Naive B cell (primary cell): ENCODE data around the gene FAM50A. TPM values are rescaled to one million over a fixed set of nuclear protein-coding genes. Genes with fewer than 3 reads are reported as not detected.
A peak's percentile ranks its signal among the peaks of the same experiment; 100 is the strongest.

Experiments
- ATAC-seq, 2 donors: fragments of 150-1000 bp; cut with Tn5 transposase; 2 replicates each; pipeline ENCODE4 v1.10.0; 2021; ENCODE audit warnings: low read depth in 2 of 2, mild to moderate bottlenecking in 2 of 2, moderate library complexity in 2 of 2
- DNase-seq: peaks from one replicate; pipeline ENCODE4 v3.0.0; 2022
- H3K27ac Mint-ChIP-seq, 6 donors: one replicate each; pipeline ENCODE4 v1.8.0; 2020 to 2022; ENCODE audit warnings: mild to moderate bottlenecking in 6 of 6, mixed read lengths in 6 of 6, moderate library complexity in 5 of 6, inconsistent platforms in 2 of 6
- H3K27me3 Mint-ChIP-seq, 3 donors: one replicate each; pipeline ENCODE4 v1.8.0; 2021 to 2022; ENCODE audit warnings: mixed read lengths in 3 of 3, mild to moderate bottlenecking in 1 of 3
- H3K36me3 Mint-ChIP-seq, 2 donors: one replicate each; pipeline ENCODE4 v1.8.0; 2020 to 2022; ENCODE audit warnings: mixed read lengths in 2 of 2, inconsistent platforms in 1 of 2, mild to moderate bottlenecking in 1 of 2
- H3K4me1 Mint-ChIP-seq, 3 donors: one replicate each; pipeline ENCODE4 v1.8.0; 2020 to 2022; ENCODE audit warnings: mixed read lengths in 3 of 3, inconsistent platforms in 1 of 3, mild to moderate bottlenecking in 1 of 3, moderate library complexity in 1 of 3
- H3K4me3 Mint-ChIP-seq, 8 donors: one replicate each; pipeline ENCODE4 v1.8.0; 2020 to 2022; ENCODE audit warnings: mild to moderate bottlenecking in 8 of 8, mixed read lengths in 8 of 8, moderate library complexity in 8 of 8, inconsistent platforms in 2 of 8
- H3K9me3 Mint-ChIP-seq, 7 donors: one replicate each; pipeline ENCODE4 v1.8.0; 2020 to 2022; ENCODE audit warnings: mixed read lengths in 7 of 7, mild to moderate bottlenecking in 5 of 7, inconsistent platforms in 2 of 7, moderate library complexity in 1 of 7
- polyA plus RNA-seq, 6 donors: library from polyadenylated mRNA; unstranded; fragments of 300-500 nt; fragmentation: Illumina TruSeq; gene quantifications; one replicate each; pipeline ENCODE4 v1.2.3, GENCODE V29; 2021; ENCODE audit warnings: low read depth in 6 of 6

FAM50A gene
- polyA plus RNA-seq, 6 donors from 2014 or later: 23.8 to 35.2 (median 28.2) TPM

DNA sequence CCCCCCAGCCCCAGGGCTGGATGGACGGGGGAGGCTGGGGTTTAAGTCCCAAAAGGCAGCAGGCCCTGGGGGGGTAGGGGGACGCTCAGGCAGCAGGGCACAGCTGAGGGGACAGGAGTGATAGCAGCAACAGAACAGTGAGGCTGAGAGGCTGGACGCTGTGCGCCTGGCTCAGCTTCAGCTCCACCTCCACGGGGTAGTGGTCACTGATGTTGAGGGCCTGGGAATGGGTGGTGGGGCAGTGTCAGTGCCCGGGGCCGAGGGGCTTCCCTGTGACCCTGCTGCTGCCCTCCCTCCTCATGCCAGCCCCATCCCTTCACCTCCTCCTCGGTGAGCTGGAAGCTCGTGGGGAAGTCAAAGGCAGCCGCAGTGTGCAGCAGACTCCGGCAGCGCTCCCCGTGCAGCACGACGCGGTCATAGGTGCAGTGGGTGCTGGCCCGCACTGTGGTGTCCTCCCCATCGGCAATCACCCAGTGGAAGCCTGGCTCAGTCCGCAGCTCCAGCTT is 41.3 kb upstream of the FAM50A start:
- H3K4me1 Mint-ChIP-seq: peaks cover 14 to 22% (median 14%) of the 10 kb centered on the region in 3 donors
- H3K36me3 Mint-ChIP-seq: peaks cover 17 to 21% of the 10 kb centered on the region in 2 donors
- peak overlapping the region in 1 of 8 donors; percentile 57 for H3K4me3 Mint-ChIP-seq
- H3K27me3 Mint-ChIP-seq: no peaks in the 10 kb centered on the region
- DNase-seq (no peak), ATAC-seq (no peak)
- peaks cover 0 to 8% (median 0%) of the 10 kb centered on the region in 7 donors for H3K9me3 Mint-ChIP-seq
- peak overlapping the region in 1 of 6 donors; percentile 56 for H3K27ac Mint-ChIP-seq

GRCh38 chrX:154403192-154403591 is 40.7 kb upstream of the FAM50A start:
- no peaks in the 10 kb centered on the region for H3K27me3 Mint-ChIP-seq

DNA sequence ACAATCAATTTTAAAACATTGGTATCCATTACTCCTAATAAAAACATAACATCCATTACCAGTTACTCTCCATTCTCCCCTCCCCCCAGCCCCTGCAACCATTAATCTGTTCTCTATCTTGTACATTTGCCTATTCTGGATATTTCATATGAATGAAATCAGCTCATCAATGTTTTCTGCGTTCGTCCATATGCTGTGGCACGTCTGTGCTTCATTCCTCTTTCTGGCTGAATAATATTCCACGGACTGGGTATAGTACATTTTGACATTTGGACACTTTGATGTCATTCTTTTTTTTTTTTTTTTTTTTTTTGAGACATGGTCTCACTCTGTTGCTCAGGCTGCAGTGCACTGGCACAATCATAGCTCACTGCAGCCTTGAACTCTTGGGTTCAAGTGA is 40.1 kb upstream of the FAM50A start:
- Mint-ChIP-seq H3K4me1 (peaks cover 12 to 25% (median 15%) of the 10 kb centered on the region in 3 donors), H3K27ac (no peak overlapping the region), H3K9me3 (peaks cover 0 to 3% (median 0%) of the 10 kb centered on the region in 7 donors), H3K4me3 (no peak overlapping the region), H3K27me3 (no peaks in the 10 kb centered on the region), H3K36me3 (peaks cover 8 to 11% of the 10 kb centered on the region in 2 donors)
- DNase-seq (no peak), ATAC-seq (no peak)

More at GRCh38 chrX:154403192-154403591, 40.7 kb upstream of the FAM50A start:
- DNase-seq (no peak), ATAC-seq (no peak)
- H3K4me3 Mint-ChIP-seq: peak overlapping the region in 1 of 8 donors; percentile 57
- peaks cover 15 to 18% of the 10 kb centered on the region in 2 donors for H3K36me3 Mint-ChIP-seq
- peak overlapping the region in 1 of 6 donors; percentile 47 for H3K27ac Mint-ChIP-seq
- H3K9me3 Mint-ChIP-seq: peaks cover 0 to 8% (median 0%) of the 10 kb centered on the region in 7 donors
- peaks cover 11 to 21% (median 15%) of the 10 kb centered on the region in 3 donors for H3K4me1 Mint-ChIP-seq

- DNase-seq: no peak
- H3K27me3 Mint-ChIP-seq: no peaks in the 10 kb centered on the region
- H3K27ac Mint-ChIP-seq: no peak overlapping the region
- H3K4me1 Mint-ChIP-seq: peaks cover 15 to 23% (median 17%) of the 10 kb centered on the region in 3 donors
- no peak for ATAC-seq
- H3K36me3 Mint-ChIP-seq: peaks cover 1 to 3% of the 10 kb centered on the region in 2 donors
- peak overlapping the region in 1 of 8 donors; percentile 43 for H3K4me3 Mint-ChIP-seq
- H3K9me3 Mint-ChIP-seq: peaks cover 0 to 2% (median 0%) of the 10 kb centered on the region in 7 donors
These were observed 39.2 kb upstream of the FAM50A start for GRCh38 chrX:154404625-154405192.

DNA sequence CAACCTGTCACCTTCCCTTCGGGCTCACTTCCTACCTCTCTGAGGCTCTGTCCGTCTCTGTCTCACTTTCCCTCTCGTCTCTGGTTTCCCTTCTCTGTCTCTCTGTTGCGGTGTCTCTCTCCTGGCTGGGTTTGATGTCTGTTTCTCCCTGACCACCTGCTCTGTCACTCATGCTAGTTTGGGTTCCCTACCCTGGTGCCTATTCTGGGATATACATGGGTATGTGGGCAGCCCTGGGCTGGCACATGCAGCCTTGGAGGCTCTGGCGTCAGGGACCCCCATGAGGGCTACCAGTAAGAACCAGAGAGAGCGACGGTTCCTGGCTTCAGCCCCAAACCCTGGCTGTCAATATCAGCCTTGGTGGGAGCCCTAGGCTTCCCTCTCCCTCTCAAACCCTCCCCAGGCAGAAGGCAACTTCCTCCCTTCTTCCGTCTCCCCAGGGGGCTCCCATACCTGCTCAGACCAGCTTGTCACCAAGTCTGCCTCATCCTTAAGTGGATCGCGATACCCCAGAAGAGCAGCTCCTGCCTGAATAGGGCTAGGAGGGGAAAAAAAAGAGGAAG is 35.2 kb upstream of the FAM50A start:
- Mint-ChIP-seq H3K27ac (peak overlapping the region in 5 of 6 donors; percentile 12 to 87 (median 76)), H3K27me3 (no peaks in the 10 kb centered on the region), H3K4me1 (peaks cover 20 to 24% (median 23%) of the 10 kb centered on the region in 3 donors), H3K4me3 (peak overlapping the region; percentile 70 to 86 (median 75)), H3K36me3 (no peaks in the 10 kb centered on the region), H3K9me3 (peaks cover 0 to 2% (median 0%) of the 10 kb centered on the region in 7 donors)
- no peak for DNase-seq
- no peak for ATAC-seq

DNA sequence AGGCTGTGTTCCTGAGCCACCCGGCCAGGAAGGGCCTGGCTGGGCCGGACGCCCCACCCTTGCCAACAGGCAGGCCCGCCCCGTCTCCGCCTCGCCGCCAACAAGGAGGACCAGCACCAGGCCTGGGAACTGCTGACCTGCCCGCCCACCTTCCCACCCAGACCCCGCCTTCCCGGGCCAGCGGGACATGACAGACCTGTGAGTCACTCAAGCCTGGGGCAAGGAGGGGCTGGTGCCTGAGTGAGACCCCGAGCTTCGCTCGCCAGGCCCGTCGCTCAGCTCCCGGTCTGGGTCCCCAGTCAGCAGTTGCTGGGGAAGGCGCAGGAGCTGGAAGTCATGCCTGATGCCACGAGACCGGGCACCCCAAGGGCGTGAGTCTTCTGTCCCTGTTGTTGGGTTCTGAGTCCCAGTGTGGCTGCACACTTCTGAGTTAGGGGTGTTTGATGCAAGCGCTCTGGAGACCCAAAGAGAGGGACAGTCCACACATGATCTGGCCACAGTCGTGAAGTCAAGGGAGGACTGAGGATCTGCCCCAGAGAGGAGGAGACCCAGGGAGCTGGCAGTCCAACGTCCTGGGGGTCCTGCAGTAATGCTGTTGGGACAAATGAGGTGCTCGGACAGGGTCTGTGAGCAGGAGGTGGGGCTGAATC is 34.6 kb upstream of the FAM50A start, which contains the start of gene DNASE1L1:
DNASE1L1 (minus strand) TSS at position 33 of the 650 bp plus-strand sequence. CDS start 3,686 bp downstream, outside the sequence.
- DNase-seq (no peak), ATAC-seq (peak in 1 of 2 donors; percentile 8)

DNA sequence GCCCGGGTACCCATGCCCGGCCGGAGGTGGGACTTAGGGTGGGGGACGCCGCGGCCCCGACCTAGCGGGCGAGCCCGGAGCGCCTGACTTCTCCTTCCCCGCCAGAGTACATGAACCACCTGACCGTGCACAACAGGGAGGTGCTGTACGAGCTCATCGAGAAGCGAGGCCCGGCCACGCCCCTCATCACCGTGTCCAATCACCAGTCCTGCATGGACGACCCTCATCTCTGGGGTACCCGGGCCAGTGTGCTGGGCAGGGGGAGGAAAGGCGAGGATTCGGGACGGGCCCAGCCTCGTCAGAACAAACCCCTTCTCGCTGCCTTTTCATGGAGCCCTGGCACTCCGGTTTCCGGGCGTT is 32.0 kb upstream of the FAM50A start:
- DNase-seq: peak; percentile 51
- no peaks in the 10 kb centered on the region for H3K36me3 Mint-ChIP-seq

More for the DNA sequence above, 34.6 kb upstream of the FAM50A start, which contains the start of gene DNASE1L1:
- no peaks in the 10 kb centered on the region for H3K36me3 Mint-ChIP-seq
- peaks cover 0 to 2% (median 0%) of the 10 kb centered on the region in 7 donors for H3K9me3 Mint-ChIP-seq
- peaks cover 20 to 24% (median 23%) of the 10 kb centered on the region in 3 donors for H3K4me1 Mint-ChIP-seq
- peak within 1 kb of the TSS; percentile 70 to 86 (median 75) for H3K4me3 Mint-ChIP-seq
- no peaks in the 10 kb centered on the region for H3K27me3 Mint-ChIP-seq
- H3K27ac Mint-ChIP-seq: peak within 1 kb of the TSS; percentile 12 to 87 (median 68)

GRCh38 chrX:154412468-154412867 is 31.5 kb upstream of the FAM50A start:
- Mint-ChIP-seq H3K36me3 (no peaks in the 10 kb centered on the region), H3K27me3 (no peaks in the 10 kb centered on the region), H3K4me3 (peak overlapping the region; percentile 83 to 92 (median 90)), H3K4me1 (peaks cover 20 to 27% (median 24%) of the 10 kb centered on the region in 3 donors), H3K27ac (peak overlapping the region; percentile 17 to 96 (median 86)), H3K9me3 (peaks cover 0 to 2% (median 0%) of the 10 kb centered on the region in 7 donors)
- peak; percentile 74 to 75 for ATAC-seq
- peak; percentile 56 for DNase-seq

More for the DNA sequence above, 32.0 kb upstream of the FAM50A start:
- peak overlapping the region; percentile 17 to 96 (median 78) for H3K27ac Mint-ChIP-seq
- peaks cover 0 to 2% (median 0%) of the 10 kb centered on the region in 7 donors for H3K9me3 Mint-ChIP-seq
- peak; percentile 46 to 67 for ATAC-seq
- no peaks in the 10 kb centered on the region for H3K27me3 Mint-ChIP-seq
- H3K4me3 Mint-ChIP-seq: peak overlapping the region; percentile 83 to 92 (median 90)
- H3K4me1 Mint-ChIP-seq: peaks cover 20 to 27% (median 24%) of the 10 kb centered on the region in 3 donors

GRCh38 chrX:154413142-154413541 is 30.8 kb upstream of the FAM50A start:
- peaks cover 0 to 2% (median 0%) of the 10 kb centered on the region in 7 donors for H3K9me3 Mint-ChIP-seq
- ATAC-seq: no peak
- peak overlapping the region in 3 of 6 donors; percentile 17 to 96 (median 92) for H3K27ac Mint-ChIP-seq
- no peaks in the 10 kb centered on the region for H3K27me3 Mint-ChIP-seq
- peaks cover 20 to 27% (median 24%) of the 10 kb centered on the region in 3 donors for H3K4me1 Mint-ChIP-seq
- H3K4me3 Mint-ChIP-seq: peak overlapping the region in 4 of 8 donors; percentile 83 to 92 (median 84)
- DNase-seq: no peak
- no peaks in the 10 kb centered on the region for H3K36me3 Mint-ChIP-seq

DNA sequence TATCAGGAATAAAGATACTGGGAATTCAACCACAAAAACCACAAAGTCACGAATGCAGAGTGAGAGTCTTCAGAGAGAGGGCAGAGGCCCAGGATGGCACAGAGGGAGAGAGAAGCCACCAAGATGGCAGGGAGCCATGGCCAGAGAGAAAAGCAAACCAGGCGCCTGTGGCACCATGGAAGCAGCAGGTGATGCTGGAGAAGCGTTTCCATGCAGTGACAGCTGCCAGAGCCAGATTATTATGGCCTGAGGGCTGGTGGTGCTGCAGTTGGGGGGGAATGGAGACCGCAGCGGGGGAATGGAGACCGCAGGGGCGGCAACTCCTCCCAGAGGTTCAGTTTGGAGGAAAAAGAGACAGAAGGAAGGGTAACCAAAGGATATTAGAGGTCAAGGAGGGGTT is 26.8 kb upstream of the FAM50A start:
- no peak for DNase-seq
- H3K4me1 Mint-ChIP-seq: peaks cover 6 to 16% (median 10%) of the 10 kb centered on the region in 3 donors
- no peak overlapping the region for H3K4me3 Mint-ChIP-seq
- ATAC-seq: no peak
- peaks cover 0 to 2% (median 0%) of the 10 kb centered on the region in 7 donors for H3K9me3 Mint-ChIP-seq
- no peaks in the 10 kb centered on the region for H3K27me3 Mint-ChIP-seq
- peak overlapping the region in 1 of 6 donors; percentile 62 for H3K27ac Mint-ChIP-seq
- H3K36me3 Mint-ChIP-seq: no peaks in the 10 kb centered on the region

DNA sequence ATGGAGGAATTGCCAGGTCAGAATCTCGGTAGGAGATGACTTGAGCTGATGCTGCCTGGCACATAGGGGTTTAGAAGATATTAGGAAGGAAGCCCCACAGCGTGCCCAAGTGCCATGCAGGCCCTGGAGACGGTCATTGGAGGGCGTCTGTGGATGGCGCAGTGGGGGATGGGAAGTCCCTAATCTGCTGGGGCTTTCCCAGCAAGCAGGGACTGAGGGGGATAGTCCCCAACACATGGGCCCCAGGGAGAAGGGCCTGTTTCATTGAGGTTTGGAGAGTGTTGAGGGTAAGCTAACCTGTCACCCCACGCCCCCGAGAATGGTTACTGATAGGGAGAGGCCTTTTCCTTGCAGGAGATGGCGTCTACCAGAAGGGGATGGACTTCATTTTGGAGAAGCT is 24.8 kb upstream of the FAM50A start:
- H3K36me3 Mint-ChIP-seq: no peaks in the 10 kb centered on the region
- DNase-seq (no peak), ATAC-seq (peak; percentile 16 to 51)
- no peak overlapping the region for H3K27ac Mint-ChIP-seq
- H3K9me3 Mint-ChIP-seq: peaks cover 0 to 2% (median 0%) of the 10 kb centered on the region in 7 donors
- peaks cover 0 to 10% (median 5%) of the 10 kb centered on the region in 3 donors for H3K4me1 Mint-ChIP-seq
- no peaks in the 10 kb centered on the region for H3K27me3 Mint-ChIP-seq
- H3K4me3 Mint-ChIP-seq: no peak overlapping the region

- Mint-ChIP-seq H3K9me3 (peaks cover 0 to 4% (median 0%) of the 10 kb centered on the region in 7 donors), H3K4me3 (no peak overlapping the region), H3K27me3 (no peaks in the 10 kb centered on the region), H3K27ac (peak overlapping the region in 1 of 6 donors; percentile 36), H3K4me1 (peaks cover 0 to 10% (median 8%) of the 10 kb centered on the region in 3 donors), H3K36me3 (no peaks in the 10 kb centered on the region)
- ATAC-seq: no peak
- no peak for DNase-seq
These were observed 24.1 kb upstream of the FAM50A start for GRCh38 chrX:154419688-154420401.
